Right atrium auricular region (tissue), 2 donors: ENCODE data around the gene DNAJB14. TPM values are rescaled to one million over a fixed set of nuclear protein-coding genes. Genes with fewer than 3 reads are reported as not detected.

Experiments
- DNase-seq: peaks from one replicate; pipeline ENCODE4 v3.0.0-alpha.2; 2019; ENCODE audit warnings: low spot score
- H3K27ac ChIP-seq, 2 donors: fragments of 200-600 bp; sonication (generic); 1 replicate in 1 of 2; 2 replicates in 1 of 2; pipeline ENCODE4 v1.5.1; 2016 to 2019
- H3K27me3 ChIP-seq, 2 donors: fragments of 200-600 bp; sonication (generic); one replicate each; pipeline versions ENCODE4 v1.5.1 to v1.6.0; 2017 to 2019
- H3K36me3 ChIP-seq: fragments of 200-600 bp; sonication (generic); one replicate; pipeline ENCODE4 v1.5.1; 2016
- H3K4me1 ChIP-seq, 2 donors: fragments of 200-600 bp; sonication (generic); one replicate each; pipeline versions ENCODE4 v1.5.1 to v1.6.0; 2017 to 2019
- H3K4me3 ChIP-seq, 2 donors: fragments of 200-600 bp; sonication (generic); 1 replicate in 1 of 2; 2 replicates in 1 of 2; pipeline ENCODE4 v1.5.1; 2017 to 2019; ENCODE audit warnings: mild to moderate bottlenecking in 1 of 2, moderate library complexity in 1 of 2
- H3K9me3 ChIP-seq, 2 donors: fragments of 200-600 bp; sonication (generic); one replicate each; pipeline ENCODE4 v1.5.1; 2019
- CTCF ChIP-seq, 2 donors: fragments of 200-600 bp; sonication (generic); IDR thresholded peaks; one replicate each; pipeline ENCODE4 v1.5.1; 2019; ENCODE audit warnings: antibody characterized with exemption in 2 of 2
- total RNA-seq, 2 donors: library from RNA; depleted of rRNA; stranded (reverse); fragments of >200 nt; gene quantifications; one replicate each; pipeline ENCODE4 v1.1.0, GENCODE V29; 2016

DNAJB14 gene
- total RNA-seq, result 10 to 100 TPM; 13.9 to 15.1 TPM

GRCh38 chr4:99946356-99947189 lies at the start of gene DNAJB14:
Gene DNAJB14, minus strand, starts transcription at chr4:99946618. Its CDS starts 47 bp downstream, at chr4:99946571.
- no peaks in the 10 kb centered on the region for H3K9me3 ChIP-seq
- peaks cover 0 to 42% of the 10 kb centered on the region in 2 donors for H3K4me1 ChIP-seq
- DNase-seq, result peak; percentile 63
- H3K36me3 ChIP-seq, result no peaks in the 10 kb centered on the region
- H3K27me3 ChIP-seq, result no peaks in the 10 kb centered on the region
- peak within 1 kb of the TSS; percentile 94 to 96 for H3K27ac ChIP-seq
- H3K4me3 ChIP-seq, result peak within 1 kb of the TSS; percentile 80 to 92
- no peak for TF ChIP-seq CTCF (IDR thresholded peaks at IDR 0.05)

DNA sequence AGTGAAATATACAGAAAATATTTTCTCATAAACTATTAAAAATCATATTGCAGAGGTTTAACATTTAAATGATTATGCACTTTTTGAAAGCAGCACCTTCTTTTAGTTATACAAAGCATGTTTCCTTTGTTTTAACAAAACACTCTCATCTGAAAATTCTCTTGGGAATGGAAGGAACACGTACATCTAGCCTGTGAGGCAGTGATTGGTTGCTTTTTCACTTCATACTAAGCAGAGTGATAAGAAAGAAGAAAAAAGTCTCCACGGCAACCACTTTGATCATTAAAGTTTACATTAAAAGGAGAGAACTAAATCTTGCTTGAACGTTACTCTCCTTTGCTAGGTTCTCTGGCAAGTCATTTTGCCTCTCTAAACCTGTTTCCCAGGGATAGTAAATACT lies 45.3 kb upstream of the DNAJB14 start:
- Histone ChIP-seq H3K9me3 (no peaks in the 10 kb centered on the region), H3K4me3 (no peak overlapping the region), H3K27ac (no peak overlapping the region), H3K27me3 (no peaks in the 10 kb centered on the region), H3K4me1 (no peaks in the 10 kb centered on the region), H3K36me3 (no peaks in the 10 kb centered on the region)
- DNase-seq, result no peak
- no peak for TF ChIP-seq CTCF (IDR thresholded peaks at IDR 0.05)

GRCh38 chr4:99987681-99988080 lies 41.3 kb upstream of the DNAJB14 start:
- TF ChIP-seq CTCF (IDR thresholded peaks at IDR 0.05), result no peak
- no peaks in the 10 kb centered on the region for H3K27me3 ChIP-seq
- no peak for DNase-seq

GRCh38 chr4:99986792-99987191 lies 40.4 kb upstream of the DNAJB14 start:
- H3K4me1 ChIP-seq, result no peaks in the 10 kb centered on the region
- no peak overlapping the region for H3K4me3 ChIP-seq
- no peaks in the 10 kb centered on the region for H3K9me3 ChIP-seq
- TF ChIP-seq CTCF (IDR thresholded peaks at IDR 0.05), result no peak
- no peaks in the 10 kb centered on the region for H3K36me3 ChIP-seq
- DNase-seq, result no peak
- H3K27ac ChIP-seq, result no peak overlapping the region
- no peaks in the 10 kb centered on the region for H3K27me3 ChIP-seq

More at GRCh38 chr4:99987681-99988080, 41.3 kb upstream of the DNAJB14 start:
- Histone ChIP-seq H3K36me3 (no peaks in the 10 kb centered on the region), H3K4me3 (no peak overlapping the region), H3K9me3 (no peaks in the 10 kb centered on the region), H3K27ac (no peak overlapping the region), H3K4me1 (no peaks in the 10 kb centered on the region)

- H3K27me3 ChIP-seq, result no peaks in the 10 kb centered on the region
- DNase-seq, result no peak
- no peak overlapping the region for H3K27ac ChIP-seq
- no peak overlapping the region for H3K4me3 ChIP-seq
- H3K36me3 ChIP-seq, result no peaks in the 10 kb centered on the region
- no peaks in the 10 kb centered on the region for H3K4me1 ChIP-seq
- TF ChIP-seq CTCF (IDR thresholded peaks at IDR 0.05), result no peak
- H3K9me3 ChIP-seq, result no peaks in the 10 kb centered on the region
Measured at GRCh38 chr4:99983289-99983943, 37.0 kb upstream of the DNAJB14 start.
